Measurements from ENCODE around the gene ST6GAL2.

Gene ST6GAL2

DNA sequence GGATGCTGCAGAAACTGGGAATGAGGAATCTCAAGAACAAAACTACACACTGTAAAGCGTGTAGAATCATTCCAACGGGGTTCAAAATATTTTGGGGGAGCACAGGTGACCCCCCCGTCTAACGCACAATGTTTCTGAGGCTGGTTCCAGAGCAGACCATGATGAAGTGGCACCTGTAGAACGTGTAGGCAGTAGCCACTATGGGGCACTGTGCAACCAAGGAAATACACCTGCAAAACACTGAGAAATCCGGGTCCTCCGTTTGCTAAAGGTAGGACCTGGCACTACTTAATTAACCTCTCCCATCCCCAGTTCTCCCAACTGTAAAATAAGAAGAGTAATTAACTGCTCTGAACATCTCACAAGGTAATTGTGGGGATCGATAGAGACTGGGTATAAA is 22.6 kb downstream of the ST6GAL2 start:
- DNase-seq (ENCODE audit: low read depth) = no peak

DNA sequence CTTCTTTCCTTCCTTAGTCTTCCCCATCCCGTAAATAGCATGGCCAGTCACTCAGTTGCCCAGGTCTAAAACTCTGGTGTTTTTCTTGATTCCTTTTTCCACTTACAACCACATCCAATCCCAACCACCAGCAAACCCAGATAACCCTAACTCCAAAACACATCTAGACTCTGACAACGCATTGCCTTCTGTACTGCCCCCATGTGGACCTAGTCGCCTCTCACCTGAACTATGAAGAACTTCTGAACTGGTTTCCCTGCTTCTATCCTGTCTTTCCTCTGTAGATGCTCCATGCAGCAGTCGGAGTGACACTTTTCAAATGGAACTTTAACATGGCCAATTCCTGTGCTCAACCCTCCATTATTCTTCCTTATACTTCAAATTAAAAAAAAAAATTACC is 26.5 kb downstream of the ST6GAL2 start:
- DNase-seq (ENCODE audit: low read depth) = no peak

- no peak for DNase-seq (ENCODE audit: low read depth)
These were observed 27.2 kb downstream of the ST6GAL2 start for GRCh38 chr2:106858810-106859209.

DNA sequence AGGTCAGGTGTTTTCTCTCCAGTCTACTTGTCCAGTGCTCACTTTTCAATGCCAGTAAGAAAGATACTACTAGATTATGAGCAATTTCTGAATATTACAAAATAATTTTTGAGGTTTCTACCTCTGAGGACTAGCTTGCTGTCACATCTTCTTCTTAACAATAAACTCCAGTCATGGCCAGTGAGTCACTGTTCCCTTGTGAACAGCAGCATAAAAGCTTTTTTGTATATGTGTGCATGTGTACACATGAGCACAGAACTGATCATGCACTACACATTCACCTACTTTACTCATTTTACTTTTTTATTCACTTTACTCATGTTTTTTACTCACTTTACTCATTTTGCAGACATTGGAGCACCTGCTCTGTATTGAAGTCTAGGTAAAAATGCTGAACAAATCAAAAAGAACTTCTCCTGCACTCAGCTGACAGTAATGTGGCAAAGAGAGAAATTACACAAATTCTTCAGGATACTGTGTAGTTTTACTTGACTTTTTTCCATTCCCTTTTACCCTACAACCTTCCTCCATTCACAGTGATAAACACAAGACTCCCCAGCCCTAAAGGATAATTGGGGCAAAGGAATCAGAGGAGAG is 28.0 kb downstream of the ST6GAL2 start:
- no peak for DNase-seq (ENCODE audit: low read depth)

DNA sequence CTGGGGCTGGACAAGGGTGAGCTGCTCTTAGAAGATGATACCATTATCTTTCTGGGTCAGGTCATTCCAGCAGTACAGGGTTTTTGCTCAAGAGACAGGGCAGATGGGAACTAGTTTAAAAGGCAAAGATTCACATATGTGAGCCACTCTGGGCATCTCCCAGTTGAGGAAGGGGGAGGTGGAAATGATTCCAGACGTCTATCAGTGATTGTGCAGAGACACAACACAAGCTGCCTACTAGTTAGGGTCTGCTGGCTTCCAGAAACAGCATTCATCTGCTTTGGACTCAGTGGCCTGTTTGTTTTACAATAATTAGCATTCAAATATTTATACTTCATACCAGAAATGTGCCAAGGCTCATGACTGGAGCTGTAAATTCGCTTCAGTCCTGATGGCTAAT is 32.3 kb downstream of the ST6GAL2 start:
- DNase-seq (ENCODE audit: low read depth) = no peak

DNA sequence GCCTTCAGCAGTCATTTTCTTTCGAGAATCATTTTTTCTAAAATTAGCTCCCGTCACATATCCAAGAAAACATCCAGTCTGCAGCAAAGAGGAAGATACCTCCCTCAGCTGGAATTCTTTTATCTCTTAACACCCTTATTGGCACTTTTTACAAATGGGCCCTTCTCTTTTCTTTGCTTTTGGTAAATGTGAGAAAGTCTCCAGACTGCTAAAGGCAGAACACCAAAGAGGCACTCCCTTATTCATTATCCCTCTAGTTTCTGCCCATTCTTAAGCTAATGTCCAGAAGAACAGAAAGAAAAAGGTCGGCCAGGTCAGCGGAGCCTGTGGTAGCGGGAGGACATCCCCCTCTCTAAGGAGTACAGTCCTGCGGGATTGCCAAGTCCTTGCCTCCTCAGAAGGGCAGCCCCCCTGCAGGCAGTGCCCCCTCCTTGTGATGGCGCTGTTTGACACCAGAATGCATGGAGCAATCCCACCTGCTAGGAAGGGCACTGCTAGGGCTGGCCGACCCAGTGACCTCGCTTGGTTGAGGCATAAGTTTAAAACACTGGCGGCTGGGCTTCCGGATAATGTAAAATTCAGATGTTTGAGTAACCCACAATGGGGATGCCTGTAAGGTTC is 34.0 kb downstream of the ST6GAL2 start:
- DNase-seq (ENCODE audit: low read depth) = no peak

- no peak for DNase-seq (ENCODE audit: low read depth)
These were observed 34.7 kb downstream of the ST6GAL2 start for GRCh38 chr2:106851087-106851874.

DNA sequence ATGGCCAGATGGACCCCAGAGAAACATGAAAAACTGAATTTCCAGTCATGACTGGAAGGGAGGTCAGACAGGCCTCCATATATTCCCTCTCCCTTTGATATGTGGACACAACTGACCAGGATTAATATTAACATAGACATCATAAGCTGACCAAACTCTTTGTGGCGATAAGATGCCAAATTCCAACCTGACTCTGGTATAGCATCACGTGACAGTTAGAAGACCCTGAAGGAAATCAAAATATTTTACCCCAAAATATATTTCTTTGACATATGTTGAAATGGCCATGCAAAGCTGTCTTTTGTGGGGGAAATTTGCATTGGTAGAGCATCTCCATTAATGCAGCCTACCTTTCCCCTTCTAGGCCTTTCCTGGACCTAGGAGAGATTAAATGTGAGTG is 36.7 kb downstream of the ST6GAL2 start:
- no peak for DNase-seq (ENCODE audit: low read depth)

DNA sequence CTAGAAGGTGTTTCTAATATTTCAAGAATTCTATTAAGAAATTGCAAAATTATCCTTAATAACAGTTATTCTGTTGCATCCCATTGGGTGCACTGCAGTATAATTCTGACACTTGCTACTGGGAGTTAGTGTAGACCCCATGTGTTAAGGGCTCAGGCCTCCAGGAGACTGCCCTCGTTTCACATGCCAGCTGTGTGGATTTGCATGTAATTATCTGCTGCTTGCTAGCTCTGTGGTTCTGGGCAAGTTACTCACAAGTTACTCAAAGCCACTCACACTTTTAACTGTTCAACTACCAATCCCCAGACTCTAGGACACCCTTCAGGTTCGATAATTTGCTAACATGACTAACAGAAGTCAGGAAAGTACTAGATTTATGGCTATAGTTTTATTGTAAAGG is 38.6 kb downstream of the ST6GAL2 start:
- DNase-seq (ENCODE audit: low read depth) = no peak

DNA sequence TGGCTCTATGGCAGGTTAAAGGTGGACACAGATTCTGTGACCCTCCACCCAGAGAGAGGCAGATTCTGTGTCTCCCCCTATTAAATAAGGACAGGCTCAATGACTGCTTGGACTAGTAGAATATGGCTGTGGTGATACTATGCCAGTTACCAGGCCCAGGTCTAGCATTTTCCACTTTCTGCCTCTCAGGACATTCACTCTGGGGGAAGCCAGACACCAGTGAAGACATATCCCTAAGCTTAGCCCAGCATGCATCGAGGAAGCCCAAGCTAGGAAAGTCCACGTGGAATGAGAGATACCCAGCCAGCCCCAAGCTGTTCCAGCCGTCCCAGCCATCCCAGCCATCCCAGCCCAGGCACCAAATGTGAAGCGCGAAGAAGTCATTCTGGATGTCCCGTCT is 40.3 kb downstream of the ST6GAL2 start:
- DNase-seq (ENCODE audit: low read depth) = no peak

DNA sequence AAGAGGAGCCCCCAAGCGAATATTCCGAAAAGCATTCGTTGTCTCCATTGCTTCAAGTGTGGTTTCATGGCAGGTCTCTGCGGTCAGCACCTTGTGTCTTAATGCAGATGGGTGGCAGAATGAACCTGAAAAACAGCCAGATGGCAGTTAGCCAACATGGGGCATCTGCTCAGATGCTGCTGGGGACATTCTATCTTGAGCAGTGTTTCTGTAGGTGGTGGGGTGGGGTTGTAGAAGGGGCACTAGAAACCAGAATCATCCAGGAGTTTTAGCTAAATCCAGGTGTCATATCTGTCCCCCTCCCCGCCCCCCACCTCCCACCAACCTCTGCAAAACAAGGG is 42.1 kb downstream of the ST6GAL2 start:
- DNase-seq (ENCODE audit: low read depth) = no peak

DNA sequence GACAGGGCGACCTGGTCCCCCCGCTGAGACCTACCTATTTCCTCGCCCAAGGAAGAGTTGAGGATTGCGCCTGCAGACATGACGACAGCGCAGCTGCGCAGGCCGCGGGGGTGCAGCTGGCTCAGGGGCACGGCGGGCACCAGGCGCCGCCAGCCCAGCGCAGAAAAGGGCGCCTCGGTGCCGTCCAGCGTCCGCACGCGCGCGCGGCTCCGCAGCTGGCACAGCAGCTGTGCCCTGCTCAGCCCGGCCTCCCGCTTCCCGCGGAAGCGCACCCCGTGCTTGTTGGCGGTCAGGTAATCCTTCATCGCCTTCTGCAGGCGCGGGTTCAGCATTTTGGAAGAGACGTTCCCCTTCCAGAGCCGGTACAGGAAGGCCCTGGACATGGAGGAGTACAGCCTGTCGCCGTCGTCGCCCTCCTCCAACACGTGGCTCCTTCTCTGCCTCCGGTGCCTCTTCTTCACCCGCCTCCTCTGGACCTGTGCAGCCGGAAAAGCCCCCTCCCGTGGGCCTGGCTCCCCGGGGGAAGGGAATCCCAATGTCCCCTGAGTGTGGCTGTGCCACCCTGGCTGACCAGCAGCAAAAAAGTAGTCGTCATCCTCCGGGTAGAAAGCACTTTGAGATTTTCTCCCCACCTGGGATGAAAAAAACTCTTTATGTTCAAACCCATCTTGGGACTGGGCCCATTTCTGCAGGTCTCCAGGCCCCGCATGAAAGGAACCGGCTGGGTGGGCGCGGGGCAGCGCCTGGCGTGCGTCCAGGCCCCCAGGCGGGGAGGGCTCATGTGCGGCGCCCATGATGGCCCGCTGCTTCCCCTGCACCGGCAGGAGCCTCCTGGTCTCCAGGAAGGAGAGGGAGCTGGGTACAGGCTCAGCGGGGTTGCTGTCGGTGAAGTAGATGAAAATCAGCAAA is 42.7 kb downstream of the ST6GAL2 start:
- no peak for DNase-seq (ENCODE audit: low read depth)

DNA sequence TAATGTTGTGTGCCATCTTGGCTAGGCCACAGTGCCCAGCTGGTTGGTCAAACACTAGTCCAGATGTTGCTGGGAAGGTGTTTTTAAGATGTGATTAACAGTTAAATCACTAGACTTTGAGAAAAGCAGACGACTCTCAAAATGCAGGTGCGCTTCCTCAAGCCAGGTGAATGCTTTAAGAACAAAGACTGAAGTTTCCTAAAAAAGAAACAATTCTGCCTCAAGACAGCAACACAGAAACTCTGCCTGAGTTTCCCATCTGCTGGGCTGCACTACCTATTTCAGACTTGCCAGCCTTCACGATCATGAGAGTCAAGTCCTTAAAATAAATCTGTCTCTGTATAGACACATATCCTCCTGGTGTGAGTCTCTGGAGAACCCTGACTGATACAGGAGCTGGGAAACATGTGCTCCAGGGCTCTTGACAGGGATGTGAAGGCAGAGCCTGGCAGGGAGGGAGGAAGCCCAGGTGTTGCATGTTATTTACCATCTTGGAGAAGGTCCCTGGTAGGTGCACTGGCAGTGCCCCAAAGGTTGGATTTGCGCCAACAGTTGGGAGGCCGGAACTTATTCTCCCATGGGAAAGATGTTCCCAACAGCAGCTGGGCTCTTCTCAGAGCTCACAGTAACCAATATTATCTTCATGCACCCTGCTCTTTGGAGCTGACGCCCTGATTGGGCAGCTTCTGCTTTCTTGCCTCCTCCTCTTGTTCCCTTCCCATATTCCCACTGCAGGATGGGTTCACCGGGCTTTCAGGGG is 43.9 kb downstream of the ST6GAL2 start:
- DNase-seq (ENCODE audit: low read depth) = no peak

DNA sequence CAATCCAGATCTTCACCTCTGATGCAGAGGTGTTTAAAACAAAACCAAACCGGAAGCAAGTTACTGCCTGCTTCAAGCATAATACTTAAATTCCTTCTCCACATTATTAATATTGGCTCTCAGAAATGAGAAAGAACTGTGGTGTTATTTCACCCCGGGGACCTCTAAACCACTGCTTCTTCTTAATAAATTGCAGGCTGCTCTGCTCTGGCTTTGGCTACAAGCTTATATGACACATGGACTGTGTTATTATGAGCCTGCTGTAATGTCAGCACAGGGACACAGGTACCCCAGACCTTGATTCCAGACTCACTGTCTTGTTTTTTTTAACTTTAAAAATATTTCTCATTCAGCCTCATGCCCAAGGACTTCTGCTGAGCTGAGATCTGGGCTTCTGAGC is 45.1 kb downstream of the ST6GAL2 start:
- DNase-seq (ENCODE audit: low read depth) = no peak

DNA sequence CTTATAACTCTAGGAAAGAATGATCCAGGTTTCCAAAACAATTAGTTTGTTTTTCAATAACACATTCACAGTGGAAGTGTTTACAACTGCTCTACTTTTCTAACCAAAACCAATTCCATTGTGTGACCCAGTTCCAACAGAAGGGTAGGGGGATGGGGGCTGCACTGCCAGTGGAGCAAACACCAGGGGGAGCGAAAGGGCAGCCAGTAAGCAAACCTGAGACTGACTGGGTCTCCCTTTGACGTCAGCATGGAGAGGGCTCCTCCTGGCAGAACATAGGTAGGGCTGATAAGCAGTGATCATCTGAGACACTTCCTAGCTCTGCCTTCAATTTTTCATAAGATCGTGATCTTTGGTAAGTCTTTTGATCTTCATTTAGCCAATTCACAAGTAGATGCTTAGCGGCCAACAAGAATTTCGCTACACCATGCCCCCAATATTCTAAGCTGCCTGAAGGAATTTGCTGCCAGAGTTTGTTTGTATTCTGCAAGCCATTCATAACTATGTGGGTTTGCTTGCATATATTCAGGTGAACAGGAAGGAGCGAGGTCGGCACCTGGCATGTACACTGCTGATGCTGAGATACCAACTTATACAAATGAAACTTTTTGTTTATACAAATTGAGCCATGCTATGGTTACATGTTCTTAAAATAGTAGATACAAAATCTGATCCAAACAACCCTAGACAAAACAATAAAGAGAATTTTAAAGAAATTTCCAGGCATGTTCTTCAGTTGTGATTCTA is 45.9 kb downstream of the ST6GAL2 start:
- DNase-seq (ENCODE audit: low read depth) = no peak

- DNase-seq (ENCODE audit: low read depth) = no peak
These were observed 52.7 kb downstream of the ST6GAL2 start for GRCh38 chr2:106833256-106833655.

GRCh38 chr2:106831816-106832569 is 54.0 kb downstream of the ST6GAL2 start:
- no peak for DNase-seq (ENCODE audit: low read depth)

DNA sequence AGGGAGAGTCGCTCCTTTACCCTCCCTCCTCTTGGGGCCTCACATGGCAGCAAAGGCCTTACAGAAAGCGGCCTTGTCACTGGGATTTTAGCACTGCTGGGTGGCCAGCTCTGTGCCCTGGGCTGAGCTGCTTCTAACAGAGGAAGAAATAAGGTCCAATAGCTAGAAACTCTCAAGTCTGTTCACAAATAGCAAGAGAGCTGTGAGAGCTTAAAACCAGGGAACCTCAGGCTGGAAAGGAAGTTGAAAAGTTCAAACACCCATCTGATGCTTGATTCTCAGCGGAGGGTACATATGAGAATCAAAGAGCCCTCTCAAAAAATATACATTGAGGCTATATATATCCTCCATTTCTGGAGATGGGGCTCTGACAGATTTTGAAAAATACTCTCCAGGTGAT is 54.7 kb downstream of the ST6GAL2 start:
- DNase-seq (ENCODE audit: low read depth) = no peak

DNA sequence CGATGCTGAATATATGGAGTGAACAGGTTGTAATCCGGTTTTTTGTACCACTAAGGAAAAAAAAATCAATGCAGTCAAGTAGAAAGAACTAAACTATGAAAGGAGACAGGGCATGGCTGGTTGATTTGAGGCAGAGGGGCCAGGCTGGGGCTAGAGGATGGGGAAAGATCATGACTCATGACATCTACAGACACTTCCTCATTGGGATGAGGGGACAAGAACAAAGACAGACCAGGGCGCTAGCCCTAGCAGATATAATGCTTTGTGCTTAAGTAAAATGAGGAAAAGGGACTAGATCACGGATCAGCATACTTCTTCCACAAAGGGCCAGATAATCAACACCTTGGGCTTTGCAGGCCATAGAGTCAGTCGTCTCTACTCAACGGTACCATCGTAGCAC is 55.8 kb downstream of the ST6GAL2 start:
- no peak for DNase-seq (ENCODE audit: low read depth)

DNA sequence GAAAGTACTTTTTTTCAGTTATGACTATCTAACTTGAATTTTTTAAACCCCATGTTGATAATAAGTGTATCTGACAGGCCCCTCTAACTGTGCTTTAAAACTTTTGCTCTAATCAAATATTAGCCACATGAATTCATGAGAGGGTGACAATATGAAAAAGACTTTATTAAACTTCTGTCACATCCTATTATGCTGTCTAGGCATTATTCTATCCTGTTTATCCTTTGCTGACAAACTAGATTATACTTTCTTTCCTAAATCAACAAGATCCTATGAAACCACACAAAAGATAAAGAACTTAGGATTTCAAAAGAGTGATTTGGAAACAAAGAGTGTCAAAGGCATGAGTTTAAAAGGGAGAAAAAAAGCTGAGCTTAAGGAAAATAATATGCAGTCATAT is 57.8 kb downstream of the ST6GAL2 start:
- DNase-seq (ENCODE audit: low read depth) = no peak
